ENCODE data around the gene TULP4.

The TULP4 gene

GRCh38 chr6:158312165-158312564 is at the start of gene TULP4:
Gene TULP4 (plus strand): TSS chr6:158312465. CDS start chr6:158314017, 1,552 bp downstream.
- peaks cover 37% of the 10 kb centered on the region for H3K36me3 Mint-ChIP-seq (ENCODE audit: low read depth)
- intact Hi-C loops (cut with micrococcal nuclease) = no loop called here

GRCh38 chr6:158262755-158263154 is 49.5 kb upstream of the TULP4 start:
- H3K9me3 Mint-ChIP-seq = no peaks in the 10 kb centered on the region
- H3K4me3 Mint-ChIP-seq = no peak overlapping the region
- no peaks in the 10 kb centered on the region for H3K27me3 Mint-ChIP-seq
- peaks cover 7% of the 10 kb centered on the region for H3K36me3 Mint-ChIP-seq (ENCODE audit: low read depth)
- H3K4me1 Mint-ChIP-seq (ENCODE audit: low read depth) = peaks cover 13% of the 10 kb centered on the region
- intact Hi-C loops (cut with micrococcal nuclease) = no loop called here
- no peak overlapping the region for H3K27ac Mint-ChIP-seq

More at GRCh38 chr6:158312165-158312564, at the start of gene TULP4:
- peaks cover 30% of the 10 kb centered on the region for H3K4me1 Mint-ChIP-seq (ENCODE audit: low read depth)
- H3K27me3 Mint-ChIP-seq = no peaks in the 10 kb centered on the region
- no peak within 1 kb of the TSS for H3K27ac Mint-ChIP-seq
- no peak within 1 kb of the TSS for H3K4me3 Mint-ChIP-seq
- no peaks in the 10 kb centered on the region for H3K9me3 Mint-ChIP-seq

GRCh38 chr6:158264180-158264579 is 48.1 kb upstream of the TULP4 start:
- H3K4me3 Mint-ChIP-seq = no peak overlapping the region
- peaks cover 13% of the 10 kb centered on the region for H3K36me3 Mint-ChIP-seq (ENCODE audit: low read depth)
- no peak overlapping the region for H3K27ac Mint-ChIP-seq
- H3K27me3 Mint-ChIP-seq = no peaks in the 10 kb centered on the region
- peaks cover 7% of the 10 kb centered on the region for H3K4me1 Mint-ChIP-seq (ENCODE audit: low read depth)
- H3K9me3 Mint-ChIP-seq = no peaks in the 10 kb centered on the region
- intact Hi-C loops (cut with micrococcal nuclease) = no loop called here

GRCh38 chr6:158266131-158266530 is 46.1 kb upstream of the TULP4 start:
- Mint-ChIP-seq H3K36me3 (ENCODE audit: low read depth) (peaks cover 13% of the 10 kb centered on the region), H3K4me3 (no peak overlapping the region), H3K27ac (no peak overlapping the region)

GRCh38 chr6:158268361-158269147 is 43.7 kb upstream of the TULP4 start:
- no peak overlapping the region for H3K27ac Mint-ChIP-seq
- no peaks in the 10 kb centered on the region for H3K4me1 Mint-ChIP-seq (ENCODE audit: low read depth)
- H3K4me3 Mint-ChIP-seq = no peak overlapping the region
- no peaks in the 10 kb centered on the region for H3K27me3 Mint-ChIP-seq
- intact Hi-C loops (cut with micrococcal nuclease) = no loop called here
- peaks cover 20% of the 10 kb centered on the region for H3K36me3 Mint-ChIP-seq (ENCODE audit: low read depth)
- no peaks in the 10 kb centered on the region for H3K9me3 Mint-ChIP-seq

More at GRCh38 chr6:158266131-158266530, 46.1 kb upstream of the TULP4 start:
- no peaks in the 10 kb centered on the region for H3K27me3 Mint-ChIP-seq
- peaks cover 7% of the 10 kb centered on the region for H3K4me1 Mint-ChIP-seq (ENCODE audit: low read depth)
- H3K9me3 Mint-ChIP-seq = no peaks in the 10 kb centered on the region
- intact Hi-C loops (cut with micrococcal nuclease) = no loop called here

- intact Hi-C loops (cut with micrococcal nuclease) = no loop called here
- H3K27me3 Mint-ChIP-seq = no peaks in the 10 kb centered on the region
Observed at GRCh38 chr6:158269657-158270056, 42.6 kb upstream of the TULP4 start.

GRCh38 chr6:158270389-158271127 is 41.7 kb upstream of the TULP4 start:
- H3K4me3 Mint-ChIP-seq = no peak overlapping the region
- peaks cover 27% of the 10 kb centered on the region for H3K36me3 Mint-ChIP-seq (ENCODE audit: low read depth)
- no peak overlapping the region for H3K27ac Mint-ChIP-seq
- no peaks in the 10 kb centered on the region for H3K9me3 Mint-ChIP-seq
- no peaks in the 10 kb centered on the region for H3K27me3 Mint-ChIP-seq
- no peaks in the 10 kb centered on the region for H3K4me1 Mint-ChIP-seq (ENCODE audit: low read depth)
- intact Hi-C loops (cut with micrococcal nuclease) = no loop called here

More at GRCh38 chr6:158269657-158270056, 42.6 kb upstream of the TULP4 start:
- Mint-ChIP-seq H3K36me3 (ENCODE audit: low read depth) (peaks cover 27% of the 10 kb centered on the region), H3K27ac (no peak overlapping the region), H3K4me3 (no peak overlapping the region), H3K9me3 (no peaks in the 10 kb centered on the region), H3K4me1 (ENCODE audit: low read depth) (no peaks in the 10 kb centered on the region)

GRCh38 chr6:158272324-158272723 is 39.9 kb upstream of the TULP4 start:
- no peaks in the 10 kb centered on the region for H3K27me3 Mint-ChIP-seq
- H3K36me3 Mint-ChIP-seq (ENCODE audit: low read depth) = peaks cover 25% of the 10 kb centered on the region
- no peaks in the 10 kb centered on the region for H3K9me3 Mint-ChIP-seq
- no peaks in the 10 kb centered on the region for H3K4me1 Mint-ChIP-seq (ENCODE audit: low read depth)
- no peak overlapping the region for H3K4me3 Mint-ChIP-seq
- intact Hi-C loops (cut with micrococcal nuclease) = no loop called here
- H3K27ac Mint-ChIP-seq = no peak overlapping the region

GRCh38 chr6:158278004-158278403 is 34.3 kb upstream of the TULP4 start:
- peaks cover 13% of the 10 kb centered on the region for H3K36me3 Mint-ChIP-seq (ENCODE audit: low read depth)
- H3K27ac Mint-ChIP-seq = no peak overlapping the region
- no peaks in the 10 kb centered on the region for H3K9me3 Mint-ChIP-seq
- H3K27me3 Mint-ChIP-seq = no peaks in the 10 kb centered on the region
- no peaks in the 10 kb centered on the region for H3K4me1 Mint-ChIP-seq (ENCODE audit: low read depth)
- no peak overlapping the region for H3K4me3 Mint-ChIP-seq
- intact Hi-C loops (cut with micrococcal nuclease) = no loop called here

- no peak overlapping the region for H3K4me3 Mint-ChIP-seq
- no peaks in the 10 kb centered on the region for H3K27me3 Mint-ChIP-seq
- H3K4me1 Mint-ChIP-seq (ENCODE audit: low read depth) = no peaks in the 10 kb centered on the region
- no peak overlapping the region for H3K27ac Mint-ChIP-seq
- intact Hi-C loops (cut with micrococcal nuclease) = no loop called here
- H3K36me3 Mint-ChIP-seq (ENCODE audit: low read depth) = no peaks in the 10 kb centered on the region
- H3K9me3 Mint-ChIP-seq = no peaks in the 10 kb centered on the region
Observed at GRCh38 chr6:158279615-158280014, 32.6 kb upstream of the TULP4 start.

- intact Hi-C loops (cut with micrococcal nuclease) = no loop called here
- no peaks in the 10 kb centered on the region for H3K27me3 Mint-ChIP-seq
- H3K36me3 Mint-ChIP-seq (ENCODE audit: low read depth) = peaks cover 5% of the 10 kb centered on the region
- no peak overlapping the region for H3K27ac Mint-ChIP-seq
- no peak overlapping the region for H3K4me3 Mint-ChIP-seq
- no peaks in the 10 kb centered on the region for H3K4me1 Mint-ChIP-seq (ENCODE audit: low read depth)
- H3K9me3 Mint-ChIP-seq = no peaks in the 10 kb centered on the region
Observed at GRCh38 chr6:158283304-158283980, 28.8 kb upstream of the TULP4 start.

GRCh38 chr6:158284007-158284875 is 28.0 kb upstream of the TULP4 start:
- H3K27ac Mint-ChIP-seq = no peak overlapping the region
- H3K4me3 Mint-ChIP-seq = no peak overlapping the region
- intact Hi-C loops (cut with micrococcal nuclease) = no loop called here
- H3K36me3 Mint-ChIP-seq (ENCODE audit: low read depth) = peaks cover 5% of the 10 kb centered on the region
- H3K4me1 Mint-ChIP-seq (ENCODE audit: low read depth) = no peaks in the 10 kb centered on the region
- no peaks in the 10 kb centered on the region for H3K27me3 Mint-ChIP-seq
- H3K9me3 Mint-ChIP-seq = no peaks in the 10 kb centered on the region

- no peaks in the 10 kb centered on the region for H3K9me3 Mint-ChIP-seq
- H3K4me3 Mint-ChIP-seq = no peak overlapping the region
- H3K4me1 Mint-ChIP-seq (ENCODE audit: low read depth) = no peaks in the 10 kb centered on the region
- H3K27ac Mint-ChIP-seq = no peak overlapping the region
- no peaks in the 10 kb centered on the region for H3K27me3 Mint-ChIP-seq
- peaks cover 5% of the 10 kb centered on the region for H3K36me3 Mint-ChIP-seq (ENCODE audit: low read depth)
- intact Hi-C loops (cut with micrococcal nuclease) = no loop called here
Observed at GRCh38 chr6:158284876-158285655, 27.2 kb upstream of the TULP4 start.

All from dendritic cell treated with granulocyte-macrophage colony-stimulating factor and Interleukin-4, amounts not matched to agents 40 ng/mL and 50 ng/mL, for 4 days (primary cell).